HUES48 (cell line): Measurements from ENCODE around the gene MSI2.

Experiments used
- H3K27ac ChIP-seq: one replicate; pipeline ENCODE4 v1.7.0; 2013; ENCODE audit warnings: low read depth, low read length, inconsistent platforms
- H3K27me3 ChIP-seq: 2 replicates; pipeline ENCODE4 v1.6.1; 2013; ENCODE audit warnings: mild to moderate bottlenecking, low read length; ENCODE audit not compliant: control insufficient read depth, insufficient read depth
- H3K36me3 ChIP-seq: 2 replicates; pipeline ENCODE4 v1.6.1; 2013; ENCODE audit warnings: low read length; ENCODE audit not compliant: control insufficient read depth, insufficient read depth
- H3K4me1 ChIP-seq: 2 replicates; pipeline ENCODE4 v1.6.1; 2013; ENCODE audit warnings: mild to moderate bottlenecking, low read length; ENCODE audit not compliant: control insufficient read depth, insufficient read depth
- H3K4me3 ChIP-seq: 2 replicates; pipeline ENCODE4 v1.5.1; 2013; ENCODE audit warnings: mild to moderate bottlenecking, low read depth, low read length
- H3K9ac ChIP-seq: 2 replicates; pipeline ENCODE4 v1.6.1; 2013; ENCODE audit warnings: mild to moderate bottlenecking, low read depth, low read length, moderate library complexity
- H3K9me3 ChIP-seq: 2 replicates; pipeline ENCODE4 v1.6.1; 2013; ENCODE audit warnings: low read length; ENCODE audit not compliant: control insufficient read depth, insufficient read depth

Gene MSI2

DNA sequence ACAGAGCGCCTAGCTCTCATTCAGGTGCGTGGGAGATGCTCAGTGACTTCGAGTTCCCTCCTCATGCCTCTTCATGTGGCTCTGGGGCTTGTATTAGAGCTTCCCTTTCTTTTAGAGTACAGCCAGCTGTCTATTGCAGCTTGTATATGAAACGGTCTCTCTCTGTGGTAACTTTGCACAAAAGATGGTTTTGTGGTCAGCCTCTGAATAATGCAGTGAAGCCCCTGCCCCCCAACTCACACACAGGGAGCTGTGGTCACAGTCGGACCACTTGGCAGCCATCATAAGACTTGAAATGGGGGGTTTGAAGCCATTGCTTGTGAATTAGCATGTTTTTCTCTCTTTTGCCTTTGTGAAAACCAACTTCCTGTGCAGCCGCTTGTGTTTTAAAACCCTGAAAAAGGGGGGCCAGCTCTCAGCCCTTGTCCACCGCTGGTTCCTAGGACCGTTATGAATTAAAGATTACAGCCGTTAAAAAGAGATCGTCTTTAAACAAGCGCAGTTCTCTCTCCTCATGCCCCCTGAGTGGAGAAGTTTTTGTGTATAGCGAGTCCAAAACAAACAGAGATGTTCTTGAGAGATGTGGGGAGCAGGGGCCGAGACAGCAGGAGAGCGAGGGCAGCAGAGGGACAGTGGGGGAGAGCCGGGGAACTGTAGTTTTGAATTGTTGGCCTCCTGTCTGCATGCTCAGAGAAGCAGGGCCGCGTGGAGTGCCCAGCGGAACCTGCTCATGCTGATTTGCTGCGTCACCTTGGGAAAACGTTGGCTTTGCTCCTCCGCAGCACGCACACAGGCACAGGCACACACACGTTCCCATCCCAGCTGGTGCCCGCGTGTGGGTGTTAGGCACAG lies 199.0 kb downstream of the MSI2 start:
- H3K9me3 ChIP-seq = no peaks in the 10 kb centered on the region
- no peaks in the 10 kb centered on the region; the same call in 1 of the 2 replicates for H3K36me3 ChIP-seq
- peaks cover 8% of the 10 kb centered on the region; the same call in 1 of the 2 replicates for H3K4me1 ChIP-seq
- H3K4me3 ChIP-seq = no peak overlapping the region
- no peaks in the 10 kb centered on the region for H3K27me3 ChIP-seq
- no peak overlapping the region for H3K9ac ChIP-seq
- H3K27ac ChIP-seq = no peak overlapping the region

DNA sequence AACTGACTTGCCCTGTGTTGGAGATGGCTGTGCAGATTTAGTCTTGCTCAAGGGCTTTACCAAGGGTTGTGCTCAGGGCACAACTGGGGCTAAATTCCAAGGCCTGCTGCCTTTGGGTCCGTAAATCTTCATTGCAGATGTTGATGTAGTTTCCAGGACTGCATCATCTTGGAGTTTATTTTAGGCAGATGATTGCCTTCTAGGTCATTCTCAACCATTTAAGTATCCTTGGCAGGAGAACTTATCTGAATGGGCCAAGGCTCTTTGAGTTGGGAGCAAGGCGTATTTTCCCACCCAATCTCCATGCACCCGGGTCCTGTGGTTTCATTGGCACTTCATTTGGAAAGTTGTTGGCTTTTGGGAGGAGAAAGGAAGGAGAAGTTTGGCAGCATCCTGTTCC lies 200.3 kb downstream of the MSI2 start:
- no peaks in the 10 kb centered on the region for H3K9me3 ChIP-seq
- no peaks in the 10 kb centered on the region for H3K36me3 ChIP-seq
- no peak overlapping the region for H3K27ac ChIP-seq
- peaks cover 13% of the 10 kb centered on the region; the same call in 1 of the 2 replicates for H3K4me1 ChIP-seq
- H3K27me3 ChIP-seq = no peaks in the 10 kb centered on the region
- no peak overlapping the region for H3K4me3 ChIP-seq
- no peak overlapping the region for H3K9ac ChIP-seq

DNA sequence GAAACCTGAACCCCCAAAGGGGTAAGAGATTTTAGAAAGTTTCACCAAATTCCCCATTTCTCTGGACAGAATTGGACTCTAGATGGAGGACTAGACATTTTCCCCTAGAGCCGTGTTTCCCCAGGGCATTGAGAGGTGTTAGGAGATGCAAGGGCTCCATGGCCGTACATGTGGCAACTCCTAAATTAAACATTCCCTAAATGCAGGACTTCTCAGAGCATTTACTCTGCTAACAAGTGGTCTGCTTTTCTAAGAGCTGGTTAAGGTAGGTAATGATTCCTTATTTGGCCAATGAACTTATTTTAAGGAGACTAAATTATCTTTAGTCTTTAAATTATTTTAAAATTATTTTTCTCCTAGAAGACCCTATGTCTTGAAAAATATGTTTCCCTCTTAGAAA lies 200.9 kb downstream of the MSI2 start:
- no peak overlapping the region for H3K27ac ChIP-seq
- H3K9me3 ChIP-seq = no peaks in the 10 kb centered on the region
- H3K4me3 ChIP-seq = no peak overlapping the region
- H3K9ac ChIP-seq = no peak overlapping the region
- no peaks in the 10 kb centered on the region for H3K27me3 ChIP-seq
- H3K4me1 ChIP-seq = peaks cover 13% of the 10 kb centered on the region; the same call in 1 of the 2 replicates
- H3K36me3 ChIP-seq = no peaks in the 10 kb centered on the region

DNA sequence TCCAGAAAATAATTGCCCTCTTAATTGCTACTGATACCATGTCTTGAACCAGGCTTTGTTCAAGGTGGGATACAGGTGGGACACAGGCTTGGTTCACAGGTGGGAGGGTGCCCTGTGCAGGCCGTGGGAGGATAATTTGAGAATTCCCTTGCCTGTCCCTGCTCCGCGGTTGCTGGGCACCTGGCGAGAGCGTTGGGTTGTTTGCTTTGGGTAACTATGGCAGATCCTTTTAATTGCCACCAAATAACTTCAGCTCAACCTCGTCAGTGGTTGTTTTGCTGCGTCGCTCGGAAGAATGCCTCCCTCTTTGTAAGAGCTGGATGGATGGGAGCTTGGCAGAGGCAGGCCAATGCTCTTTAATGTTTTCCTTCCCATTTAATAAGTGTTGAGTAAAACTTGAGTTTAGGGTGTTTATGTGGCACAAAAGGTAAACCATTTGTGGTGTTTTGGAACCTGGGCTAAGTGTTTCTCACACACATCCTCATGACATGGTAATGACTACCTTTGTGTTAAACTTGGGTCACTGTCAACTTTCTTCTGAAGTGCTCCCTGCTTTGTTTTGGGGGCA lies 202.5 kb downstream of the MSI2 start:
- Histone ChIP-seq H3K9ac (no peak overlapping the region), H3K36me3 (no peaks in the 10 kb centered on the region), H3K27me3 (no peaks in the 10 kb centered on the region), H3K9me3 (no peaks in the 10 kb centered on the region), H3K4me1 (peaks cover 18% of the 10 kb centered on the region; the same call in 1 of the 2 replicates), H3K4me3 (no peak overlapping the region), H3K27ac (no peak overlapping the region)

DNA sequence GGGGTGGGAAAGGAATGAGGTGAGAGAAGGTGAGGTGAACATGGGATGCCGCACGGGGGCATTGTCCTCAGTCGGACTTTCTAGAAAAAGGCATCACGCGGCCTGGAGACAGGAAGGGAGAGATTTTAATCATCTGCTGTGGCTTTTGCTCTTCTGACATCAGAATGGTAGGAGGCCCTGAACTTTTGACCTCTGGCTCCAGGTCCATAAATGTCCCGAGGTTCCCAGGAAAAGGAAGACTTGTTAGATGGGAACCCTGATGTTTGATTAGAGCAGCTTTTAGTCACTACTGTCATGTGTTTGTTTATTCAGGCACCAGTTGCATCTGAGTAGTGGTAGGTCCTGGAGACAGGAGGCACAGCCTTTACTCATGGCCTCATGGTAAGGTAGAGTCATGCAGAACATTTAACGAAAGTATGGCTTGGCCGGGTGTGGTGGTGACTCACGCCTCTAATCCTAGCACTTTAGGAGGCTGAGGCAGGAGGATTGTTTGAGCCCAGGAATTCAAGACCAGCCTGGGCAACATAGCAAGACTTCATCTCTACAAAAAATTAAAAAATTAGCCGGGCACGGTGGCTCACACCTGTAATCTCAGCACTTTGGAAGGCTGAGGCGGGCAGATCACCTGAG lies 203.1 kb downstream of the MSI2 start:
- H3K4me3 ChIP-seq = no peak overlapping the region
- no peaks in the 10 kb centered on the region for H3K36me3 ChIP-seq
- H3K9ac ChIP-seq = no peak overlapping the region
- no peaks in the 10 kb centered on the region for H3K27me3 ChIP-seq
- peaks cover 18% of the 10 kb centered on the region; the same call in 1 of the 2 replicates for H3K4me1 ChIP-seq
- H3K27ac ChIP-seq = no peak overlapping the region
- H3K9me3 ChIP-seq = no peaks in the 10 kb centered on the region

DNA sequence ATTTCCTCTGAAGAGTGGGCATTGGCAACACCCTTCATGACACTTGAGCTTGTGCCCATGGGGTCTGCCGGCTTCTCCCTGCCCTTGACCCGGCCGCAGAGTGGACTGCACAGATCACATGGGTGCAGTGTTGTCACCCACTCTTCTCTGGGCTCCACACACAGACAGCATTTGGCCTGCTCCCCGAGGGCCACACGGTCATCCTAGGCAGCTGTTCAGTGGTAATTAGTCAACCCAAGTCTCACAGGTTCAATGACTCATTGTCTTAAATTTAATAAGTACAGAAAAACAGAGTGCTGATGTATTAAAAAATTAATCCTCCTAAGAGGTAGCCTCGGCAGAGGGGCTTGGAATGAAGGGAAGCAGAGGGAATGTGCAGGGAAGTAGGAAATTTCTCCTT lies 204.8 kb downstream of the MSI2 start:
- Histone ChIP-seq H3K9ac (no peak overlapping the region), H3K9me3 (no peaks in the 10 kb centered on the region), H3K4me1 (peaks cover 28% of the 10 kb centered on the region), H3K36me3 (no peaks in the 10 kb centered on the region), H3K4me3 (no peak overlapping the region), H3K27ac (no peak overlapping the region), H3K27me3 (no peaks in the 10 kb centered on the region)

DNA sequence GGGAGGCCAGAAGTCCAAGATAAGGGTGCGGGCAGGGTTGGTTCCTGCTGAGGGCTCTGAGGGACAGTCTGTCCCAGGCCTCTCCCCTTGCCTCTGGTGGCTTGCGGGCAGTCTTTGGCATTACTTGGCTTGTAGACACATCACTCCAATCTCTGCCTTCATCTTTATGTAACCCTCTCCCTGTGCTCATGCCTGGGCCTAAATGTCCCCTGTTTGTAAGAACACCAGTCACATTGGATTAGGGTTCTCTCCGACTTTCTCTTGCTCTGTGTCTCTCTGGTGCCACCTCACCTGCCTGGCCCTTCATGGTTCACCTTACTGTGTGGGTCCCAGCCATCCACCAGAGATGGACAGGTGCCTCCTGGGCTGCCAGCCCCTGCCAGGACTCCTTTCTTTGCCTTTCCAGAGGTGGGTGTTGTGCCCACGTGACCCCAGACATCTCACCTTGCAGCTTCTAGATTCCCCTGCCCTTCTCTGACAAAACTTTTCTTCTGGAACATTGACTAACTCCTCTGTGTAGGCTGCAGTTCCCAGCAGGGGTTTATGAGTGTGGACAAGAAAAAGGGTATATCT lies 205.8 kb downstream of the MSI2 start:
- H3K9me3 ChIP-seq = no peaks in the 10 kb centered on the region
- H3K27me3 ChIP-seq = no peaks in the 10 kb centered on the region
- no peak overlapping the region for H3K9ac ChIP-seq
- no peak overlapping the region for H3K27ac ChIP-seq
- no peaks in the 10 kb centered on the region for H3K36me3 ChIP-seq
- no peak overlapping the region for H3K4me3 ChIP-seq
- peaks cover 36% of the 10 kb centered on the region for H3K4me1 ChIP-seq

DNA sequence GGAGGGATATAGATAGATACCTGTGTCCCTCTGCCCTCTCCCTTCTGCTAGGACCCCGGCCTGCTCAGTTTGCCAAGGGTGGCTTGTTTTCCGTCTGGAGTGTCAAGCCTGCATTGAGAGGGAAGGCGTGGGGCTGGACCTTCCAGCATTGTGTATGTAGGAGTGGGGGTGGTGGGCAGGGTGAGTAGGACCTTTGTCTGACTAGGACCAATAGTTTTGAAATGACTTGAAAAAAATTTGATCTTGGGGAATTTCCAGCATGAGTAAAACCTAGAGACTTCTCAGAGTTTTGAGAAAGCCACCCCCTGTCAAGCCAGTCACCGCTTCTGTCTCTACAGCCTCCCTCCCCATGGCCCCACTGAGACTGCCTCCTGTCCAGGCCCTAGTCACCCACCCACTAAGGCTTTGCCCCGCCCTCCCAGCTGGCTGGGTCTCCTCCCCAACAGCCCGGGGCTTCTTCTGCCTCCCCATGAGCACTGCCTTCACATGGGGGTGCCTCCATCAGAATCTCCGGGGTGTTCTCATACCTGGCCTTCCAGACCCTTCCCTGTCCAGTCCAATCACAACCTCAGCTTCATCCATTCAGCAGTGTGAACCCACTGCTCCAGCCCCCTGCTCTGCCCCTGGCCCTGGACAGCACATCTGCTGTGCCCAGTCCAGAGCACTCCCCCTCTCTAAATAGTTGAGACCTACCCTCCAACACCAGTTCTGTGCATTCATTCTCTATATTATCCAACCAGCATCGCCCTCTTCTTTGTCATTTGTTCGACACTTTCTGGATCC lies 207.0 kb downstream of the MSI2 start:
- no peaks in the 10 kb centered on the region for H3K9me3 ChIP-seq
- no peak overlapping the region for H3K27ac ChIP-seq
- no peaks in the 10 kb centered on the region for H3K27me3 ChIP-seq
- no peaks in the 10 kb centered on the region for H3K36me3 ChIP-seq
- peaks cover 40% of the 10 kb centered on the region for H3K4me1 ChIP-seq
- H3K4me3 ChIP-seq = no peak overlapping the region
- H3K9ac ChIP-seq = no peak overlapping the region

DNA sequence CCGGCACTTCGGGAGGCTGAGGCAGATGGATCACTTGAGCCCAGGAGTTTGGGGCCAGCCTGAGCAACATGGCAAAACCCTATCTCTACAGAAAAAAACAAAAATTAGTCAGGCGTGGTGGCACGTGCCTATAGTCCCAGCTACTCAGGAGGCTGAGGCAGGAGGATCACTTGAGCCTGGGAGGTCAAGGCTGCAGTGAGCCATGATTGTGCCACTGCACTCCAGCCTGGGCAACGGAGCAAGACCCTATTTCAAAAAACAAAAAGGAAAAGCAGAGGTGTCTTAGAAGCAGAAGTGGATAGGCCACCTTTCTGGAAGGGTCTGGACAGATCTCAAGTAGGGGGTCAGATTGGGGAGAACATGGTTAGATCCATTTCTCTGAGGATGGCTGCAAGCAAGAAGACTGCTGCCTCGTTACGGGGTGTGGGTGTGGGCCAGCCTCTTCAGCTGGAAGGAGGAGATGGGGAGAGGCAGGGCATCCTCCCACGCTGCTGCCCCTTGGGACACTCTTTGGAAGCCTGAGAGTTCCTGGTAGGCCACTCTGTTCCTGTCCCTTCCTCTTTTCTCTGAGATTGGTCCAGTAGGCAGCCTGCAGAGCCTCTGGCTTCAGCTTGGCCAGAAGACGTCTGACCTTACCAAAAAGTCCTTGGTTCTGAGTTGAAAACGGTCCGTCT lies 208.0 kb downstream of the MSI2 start:
- peaks cover 45% of the 10 kb centered on the region for H3K4me1 ChIP-seq

DNA sequence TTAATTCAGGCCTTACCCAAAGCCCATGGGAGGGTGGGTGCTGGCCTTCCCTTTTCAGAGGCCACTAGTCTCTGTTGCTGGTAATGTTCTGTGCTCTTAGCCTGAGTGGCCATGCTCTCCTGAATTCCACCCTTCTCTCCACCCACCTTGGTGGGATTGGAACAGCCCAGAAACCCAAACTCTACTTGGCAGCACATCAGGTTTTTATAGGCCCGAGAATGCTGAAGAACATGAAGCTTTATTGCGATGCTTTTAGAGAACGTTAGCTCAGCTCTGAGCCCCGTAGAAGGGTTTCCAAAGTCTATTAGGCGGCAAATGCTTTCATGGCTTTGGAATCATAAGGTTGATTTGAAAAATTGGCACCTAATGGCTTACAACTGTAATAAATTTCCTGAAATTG lies 209.3 kb downstream of the MSI2 start:
- Histone ChIP-seq H3K9me3 (no peaks in the 10 kb centered on the region), H3K36me3 (no peaks in the 10 kb centered on the region), H3K4me3 (peak overlapping the region; percentile 35), H3K27me3 (no peaks in the 10 kb centered on the region), H3K27ac (peak overlapping the region; percentile 93), H3K9ac (peak overlapping the region; percentile 26; the same call in 1 of the 2 replicates), H3K4me1 (peaks cover 45% of the 10 kb centered on the region)

More for the DNA sequence above, 208.0 kb downstream of the MSI2 start:
- Histone ChIP-seq H3K27me3 (no peaks in the 10 kb centered on the region), H3K9me3 (no peaks in the 10 kb centered on the region), H3K4me3 (no peak overlapping the region), H3K9ac (no peak overlapping the region), H3K36me3 (no peaks in the 10 kb centered on the region), H3K27ac (no peak overlapping the region)
